HepG2 (cell line): ENCODE results near the gene MSMO1. TPM values are rescaled to one million over a fixed set of nuclear protein-coding genes. Genes with fewer than 3 reads are reported as not detected.

ENCODE experiments used
- DMTF1 ChIP-seq: sonication (generic); formaldehyde crosslinking; IDR thresholded peaks from 2 replicates; pipeline ENCODE4 v1.4.0; 2020; ENCODE audit warnings: mild to moderate bottlenecking, missing genetic modification reagents
- DZIP1 ChIP-seq: sonication (generic); formaldehyde crosslinking; IDR thresholded peaks from 2 replicates; pipeline ENCODE4 v1.5.0; 2020; ENCODE audit warnings: mild to moderate bottlenecking, missing genetic modification reagents
- E2F2 ChIP-seq: sonication (generic); formaldehyde crosslinking; IDR thresholded peaks from 2 replicates; pipeline ENCODE4 v1.4.0; 2020; ENCODE audit warnings: missing genetic modification reagents, borderline replicate concordance
- ELF4 ChIP-seq: sonication (generic); formaldehyde crosslinking; IDR thresholded peaks from 2 replicates; pipeline ENCODE4 v1.5.0; 2020; ENCODE audit warnings: missing genetic modification reagents, mild to moderate bottlenecking, moderate library complexity, borderline replicate concordance
- ISX ChIP-seq: sonication (generic); formaldehyde crosslinking; conservative IDR thresholded peaks from 2 replicates; pipeline ENCODE4 v1.5.0; 2020; ENCODE audit warnings: missing genetic modification reagents
- MTA1 ChIP-seq: sonication (generic); formaldehyde crosslinking; IDR thresholded peaks from 2 replicates; pipeline ENCODE4 v1.4.0; 2020; ENCODE audit warnings: missing genetic modification reagents, mild to moderate bottlenecking, borderline replicate concordance
- RBM39 ChIP-seq: fragments of 200-400 bp; formaldehyde crosslinking; IDR thresholded peaks from one replicate; pipeline ENCODE4 v1.6.1; 2018; ENCODE audit warnings: antibody characterized with exemption, mild to moderate bottlenecking, low read depth, low read length; ENCODE audit not compliant: poor library complexity, severe bottlenecking
- SP2 ChIP-seq: sonication (generic); formaldehyde crosslinking; IDR thresholded peaks from 2 replicates; pipeline ENCODE4 v1.5.1; 2020; ENCODE audit warnings: mild to moderate bottlenecking, missing genetic modification reagents
- TAF1 ChIP-seq: sonication (generic); formaldehyde crosslinking; IDR thresholded peaks from 2 replicates; pipeline ENCODE4 v1.4.0; 2020; ENCODE audit warnings: missing genetic modification reagents
- TRIM22 ChIP-seq: fragments of 450-650 bp; IDR thresholded peaks from 2 replicates; pipeline ENCODE4 v1.6.1; 2017
- ZBTB43 ChIP-seq: sonication (generic); formaldehyde crosslinking; conservative IDR thresholded peaks from 2 replicates; pipeline ENCODE4 v1.4.0; 2020; ENCODE audit warnings: missing genetic modification reagents
- ZFP36L1 ChIP-seq: sonication (generic); formaldehyde crosslinking; IDR thresholded peaks from 2 replicates; pipeline ENCODE4 v1.8.0; 2022; ENCODE audit warnings: mild to moderate bottlenecking, missing genetic modification reagents, moderate library complexity
- ZNF549 ChIP-seq: sonication (generic); formaldehyde crosslinking; IDR thresholded peaks from 2 replicates; pipeline ENCODE4 v1.5.0; 2020; ENCODE audit warnings: missing genetic modification reagents
- ZNF567 ChIP-seq: sonication (generic); formaldehyde crosslinking; IDR thresholded peaks from 2 replicates; pipeline ENCODE4 v1.8.1; 2023; ENCODE audit warnings: mild to moderate bottlenecking, missing genetic modification reagents, borderline replicate concordance
- ZNF639 ChIP-seq: conservative IDR thresholded peaks from 2 replicates; pipeline ENCODE4 v1.6.1; 2018; ENCODE audit warnings: missing genetic modification reagents
- ZNF709 ChIP-seq: sonication (generic); formaldehyde crosslinking; IDR thresholded peaks from 2 replicates; pipeline ENCODE4 v1.5.0; 2020; ENCODE audit warnings: mild to moderate bottlenecking, missing genetic modification reagents
- ZNF782 ChIP-seq: sonication (generic); formaldehyde crosslinking; IDR thresholded peaks from 2 replicates; pipeline ENCODE4 v1.4.0; 2020; ENCODE audit warnings: missing genetic modification reagents, mild to moderate bottlenecking, borderline replicate concordance
- polyA plus RNA-seq, 8 experiments: library from polyadenylated mRNA; depleted of rRNA in 3 of 8; stranded (reverse) in 7 of 8; unstranded in 1 of 8; fragments of >200 nt; fragmentation: Illumina TruSeq in 4 of 8; extraction: Trizol in 4 of 8; gene quantifications; 2 replicates each; pipeline versions ENCODE4 v1.2.1 to v1.2.3, GENCODE V29; 2011 to 2016; ENCODE audit warnings: low read depth in 4 of 8, missing spikeins in 1 of 8, mixed read lengths in 1 of 8; ENCODE audit not compliant: insufficient read depth in 1 of 8
- total RNA-seq, 5 experiments: library from RNA; depleted of rRNA; stranded (reverse); fragments of >200 nt; fragmentation: Illumina TruSeq; extraction: Trizol; gene quantifications; 2 replicates each; pipeline ENCODE4 v1.2.3, GENCODE V29; 2016; ENCODE audit warnings: low read depth in 1 of 5

MSMO1 gene
- total and polyA plus RNA-seq, 2 of the 13 experiments (the other 11 are each of a cell fraction or from before 2014, with no cell fraction given) = 98.1 to 216 TPM

GRCh38 chr4:165378745-165379677 lies 51.5 kb downstream of the MSMO1 start, which contains the start of gene CPE (continued):
- TF ChIP-seq DMTF1 = no peak
- TF ChIP-seq DZIP1 (CRISPR knock-in tag) = 0 out of 2 replicates have a peak, but pooled peaks have one; percentile 28
- TF ChIP-seq ELF4 = no peak
- 0 out of 2 replicates have a peak, but pooled peaks have one; percentile 21 for TF ChIP-seq SP2 (CRISPR knock-in tag)
- TF ChIP-seq RBM39 = no peak
- 0 out of 2 replicates have a peak, but pooled peaks have one; percentile 50 for TF ChIP-seq ZNF709
- peak; percentile 92 for TF ChIP-seq MTA1
- TF ChIP-seq ZNF639 = 0 out of 2 replicates have a peak, but pooled peaks have one; percentile 20
- no peak for TF ChIP-seq ZFP36L1 (CRISPR knock-in tag)
- TF ChIP-seq ZNF567 (CRISPR knock-in tag) = peak; percentile 70; the same call in 1 of the 2 replicates
- TF ChIP-seq TRIM22 = no peak
- TF ChIP-seq ZNF782 = no peak; the same call in 1 of the 2 replicates
- no peak for TF ChIP-seq ISX (CRISPR knock-in tag)
- TF ChIP-seq ZNF549 (CRISPR knock-in tag) = no peak
- no peak for TF ChIP-seq E2F2 (CRISPR knock-in tag)
- TF ChIP-seq TAF1 = peak; percentile 98
- TF ChIP-seq ZBTB43 = peak; percentile 78
